WERI-Rb-1 (cell line): Measurements from ENCODE around the gene KCNMA1.

ENCODE experiments used
- DNase-seq: peaks from one replicate; pipeline ENCODE4 v3.0.0-alpha.2; 2020
- H3K27ac ChIP-seq: fragments of 250-450 bp; sonication (Bioruptor Pico); 2 replicates; pipeline ENCODE4 v1.5.1; 2020; ENCODE audit warnings: mild to moderate bottlenecking, moderate library complexity
- H3K27me3 ChIP-seq: fragments of 250-450 bp; sonication (Bioruptor Pico); 2 replicates; pipeline ENCODE4 v1.5.1; 2021; ENCODE audit warnings: mild to moderate bottlenecking, low read depth, moderate library complexity; ENCODE audit not compliant: insufficient read depth, severe bottlenecking
- H3K36me3 ChIP-seq: fragments of 250-450 bp; sonication (Bioruptor Pico); 2 replicates; pipeline ENCODE4 v1.5.1; 2020; ENCODE audit warnings: mild to moderate bottlenecking, moderate library complexity
- H3K4me3 ChIP-seq: 2 replicates; pipeline ENCODE4 v1.5.1; 2011; ENCODE audit warnings: low read depth, mild to moderate bottlenecking, control low read depth, low read length
- H3K9me3 ChIP-seq: fragments of 250-450 bp; sonication (Bioruptor Pico); 2 replicates; pipeline ENCODE4 v1.5.1; 2021; ENCODE audit warnings: mild to moderate bottlenecking, moderate library complexity; ENCODE audit not compliant: severe bottlenecking
- CTCF ChIP-seq: IDR thresholded peaks from 2 replicates; pipeline ENCODE4 v1.5.1; 2011; ENCODE audit warnings: low read depth, mild to moderate bottlenecking, control low read depth, inconsistent platforms, low read length

The KCNMA1 gene

DNA sequence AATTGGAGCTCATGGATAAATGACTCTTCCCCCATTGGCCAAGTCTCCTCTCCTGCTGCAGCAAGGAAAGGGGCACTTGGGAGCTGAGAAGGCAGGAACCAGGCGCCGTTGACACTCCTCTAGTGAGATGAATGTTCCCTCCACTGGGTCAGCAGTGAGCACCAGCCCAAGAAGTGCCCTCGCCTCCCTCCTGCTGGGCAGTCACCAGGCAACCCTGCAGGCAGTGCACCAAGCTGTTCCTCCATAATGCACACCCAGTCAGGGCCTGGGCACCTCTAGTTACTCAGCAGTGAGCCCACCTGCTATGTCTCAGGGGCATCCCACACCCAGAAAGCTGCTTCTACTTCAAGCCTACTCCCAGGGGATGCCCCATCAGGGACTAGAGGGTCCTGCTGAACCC, 84.3 kb downstream of the KCNMA1 start:
- H3K27ac ChIP-seq, result no peak overlapping the region
- H3K36me3 ChIP-seq, result no peaks in the 10 kb centered on the region
- no peak for TF ChIP-seq CTCF
- no peaks in the 10 kb centered on the region for H3K27me3 ChIP-seq
- no peaks in the 10 kb centered on the region for H3K9me3 ChIP-seq
- no peak for DNase-seq
- no peak overlapping the region for H3K4me3 ChIP-seq

DNA sequence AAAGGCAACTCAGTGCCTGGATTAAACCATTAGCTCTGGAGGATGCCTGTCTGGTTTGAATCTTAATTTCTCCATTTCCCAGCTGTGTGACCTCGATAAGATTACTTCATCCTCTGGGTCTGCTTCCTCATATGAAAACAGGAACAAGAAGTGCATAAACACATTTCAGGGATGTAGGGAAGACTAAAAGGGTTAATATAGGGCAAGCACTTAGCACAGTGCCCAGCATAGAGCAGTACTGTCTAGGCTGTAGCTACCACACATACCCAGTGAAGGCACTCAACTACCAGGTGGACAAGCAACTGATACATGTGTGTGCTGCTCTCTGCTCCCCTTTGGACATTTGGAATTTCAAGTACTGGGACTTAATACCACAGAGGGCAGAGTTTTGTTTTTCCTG, 85.4 kb downstream of the KCNMA1 start:
- H3K9me3 ChIP-seq, result no peaks in the 10 kb centered on the region
- no peaks in the 10 kb centered on the region for H3K36me3 ChIP-seq
- no peak overlapping the region for H3K4me3 ChIP-seq
- no peak overlapping the region for H3K27ac ChIP-seq
- no peak for TF ChIP-seq CTCF
- H3K27me3 ChIP-seq, result no peaks in the 10 kb centered on the region
- no peak for DNase-seq

DNA sequence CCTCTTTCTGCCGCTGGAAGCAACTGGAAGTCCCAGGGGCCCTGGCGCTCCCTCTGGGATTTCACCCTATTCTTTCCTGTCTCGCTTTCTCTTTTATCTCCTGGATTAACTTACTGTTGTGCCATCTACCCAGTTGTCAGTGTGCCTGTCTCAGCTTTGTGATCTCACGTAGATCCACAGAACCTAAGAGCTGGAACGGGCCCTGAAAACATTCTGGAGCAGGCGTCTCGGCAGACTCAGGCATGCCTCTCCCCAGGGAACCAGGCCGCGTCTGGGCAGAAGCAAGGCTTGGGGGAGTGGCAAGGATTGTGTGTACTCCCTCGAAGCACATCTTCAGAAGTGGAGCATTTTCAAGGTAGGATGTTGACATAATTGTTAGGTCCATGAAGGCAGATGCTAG, 87.2 kb downstream of the KCNMA1 start:
- no peak for TF ChIP-seq CTCF
- no peak overlapping the region for H3K27ac ChIP-seq
- no peak overlapping the region for H3K4me3 ChIP-seq
- H3K27me3 ChIP-seq, result no peaks in the 10 kb centered on the region
- no peak for DNase-seq
- H3K36me3 ChIP-seq, result no peaks in the 10 kb centered on the region
- no peaks in the 10 kb centered on the region for H3K9me3 ChIP-seq

DNA sequence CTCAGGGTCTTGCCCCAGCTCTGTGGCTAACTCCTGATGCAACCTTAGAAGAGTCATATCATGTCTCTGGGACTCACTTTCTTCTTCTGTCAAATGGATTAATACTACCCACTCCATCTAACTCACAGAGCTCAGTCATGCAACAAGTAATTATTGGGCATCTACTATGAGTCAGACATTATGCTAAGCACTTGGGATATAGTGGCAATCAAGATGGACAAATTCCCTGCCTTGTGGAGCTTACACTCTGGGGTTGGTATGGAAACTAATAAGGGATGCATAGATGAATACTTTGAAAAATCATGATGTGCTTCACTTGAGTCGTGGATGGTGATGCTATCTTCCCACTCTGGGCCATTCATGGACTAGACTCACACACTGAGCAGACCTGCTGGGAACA, 88.9 kb downstream of the KCNMA1 start:
- H3K4me3 ChIP-seq, result no peak overlapping the region
- no peak for DNase-seq
- no peak for TF ChIP-seq CTCF
- H3K27me3 ChIP-seq, result no peaks in the 10 kb centered on the region
- no peaks in the 10 kb centered on the region for H3K36me3 ChIP-seq
- H3K9me3 ChIP-seq, result no peaks in the 10 kb centered on the region
- H3K27ac ChIP-seq, result no peak overlapping the region

DNA sequence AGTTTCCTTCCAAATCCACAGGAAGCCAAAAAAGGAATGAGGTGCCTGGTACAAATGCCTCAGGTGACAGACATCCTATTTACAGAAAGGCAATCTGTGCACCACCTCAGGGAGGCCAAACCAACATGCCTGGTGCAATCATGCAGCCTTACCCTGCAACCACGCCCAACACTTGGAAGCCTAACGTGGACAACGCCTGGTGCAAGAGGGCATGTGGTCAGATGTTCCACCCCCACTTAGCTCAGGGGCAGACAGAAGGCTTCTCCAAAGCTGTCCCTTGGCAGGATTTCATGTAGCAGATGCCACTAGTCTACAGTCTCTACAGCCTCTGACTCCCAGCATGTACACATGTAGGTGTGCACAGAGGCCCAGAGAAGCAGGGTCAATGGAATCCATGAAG, 89.5 kb downstream of the KCNMA1 start:
- H3K36me3 ChIP-seq, result no peaks in the 10 kb centered on the region
- H3K27me3 ChIP-seq, result no peaks in the 10 kb centered on the region
- H3K4me3 ChIP-seq, result no peak overlapping the region
- H3K27ac ChIP-seq, result no peak overlapping the region
- TF ChIP-seq CTCF, result no peak
- no peak for DNase-seq
- no peaks in the 10 kb centered on the region for H3K9me3 ChIP-seq

- Histone ChIP-seq H3K36me3 (no peaks in the 10 kb centered on the region), H3K4me3 (no peak overlapping the region), H3K9me3 (no peaks in the 10 kb centered on the region), H3K27me3 (no peaks in the 10 kb centered on the region), H3K27ac (no peak overlapping the region)
- no peak for TF ChIP-seq CTCF
- no peak for DNase-seq
Measured at GRCh38 chr10:77547307-77548050, 90.1 kb downstream of the KCNMA1 start.
